ENCODE results near the gene AHNAK2.

Gene AHNAK2

DNA sequence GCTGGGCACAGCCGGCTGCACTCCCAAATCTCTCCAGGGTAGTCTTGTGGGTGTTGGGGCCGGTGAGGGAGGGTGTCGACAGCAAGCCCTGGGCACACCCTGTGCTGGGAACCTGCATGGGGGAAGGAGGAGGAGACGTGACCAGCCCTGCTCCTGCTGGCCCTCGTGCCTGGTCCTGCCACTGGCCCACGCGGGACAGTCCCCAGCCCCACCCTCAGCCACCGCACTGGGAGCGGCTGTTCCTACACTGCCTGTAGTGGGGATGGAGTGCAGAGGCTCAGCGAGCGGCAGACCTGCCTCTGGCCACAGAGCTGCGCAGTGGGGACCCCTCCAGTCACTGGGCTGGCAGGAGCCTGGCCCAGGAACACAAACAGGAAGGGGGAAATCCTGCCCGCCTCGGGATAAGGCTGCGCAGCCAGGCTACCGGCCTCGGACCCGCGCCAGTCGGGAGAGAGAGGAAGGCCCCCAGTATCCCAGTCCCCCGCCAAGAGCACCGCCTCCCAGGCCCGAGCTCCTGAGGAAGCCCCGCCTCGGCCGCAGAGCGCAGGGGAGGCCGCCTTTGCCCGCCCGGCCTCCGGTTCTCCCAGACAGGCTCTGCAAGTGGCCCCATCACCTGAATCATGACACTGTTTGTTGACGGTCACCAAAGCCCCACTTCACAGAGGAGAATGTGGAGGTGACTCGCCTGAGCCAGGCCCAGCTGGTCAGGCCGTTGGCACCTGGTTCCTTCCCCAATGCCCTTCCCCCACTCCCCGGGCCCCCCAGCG, 10.6 kb downstream of the AHNAK2 start:
- TF ChIP-seq GATA3 (IDR thresholded peaks at IDR 0.05; ENCODE audit: low read depth, low read length) (no peak), GATA2 (IDR thresholded peaks at IDR 0.05; ENCODE audit: low read depth, low read length) (no peak)

- TF ChIP-seq GATA2 (IDR thresholded peaks at IDR 0.05; ENCODE audit: low read depth, low read length): no peak
- TF ChIP-seq GATA3 (IDR thresholded peaks at IDR 0.05; ENCODE audit: low read depth, low read length): no peak
Observed at GRCh38 chr14:104966981-104967385, 11.2 kb downstream of the AHNAK2 start.

- no peak for TF ChIP-seq GATA3 (IDR thresholded peaks at IDR 0.05; ENCODE audit: low read depth, low read length)
- TF ChIP-seq GATA2 (IDR thresholded peaks at IDR 0.05; ENCODE audit: low read depth, low read length): no peak
Observed at GRCh38 chr14:104966261-104966865, 11.8 kb downstream of the AHNAK2 start.

- TF ChIP-seq GATA2 (IDR thresholded peaks at IDR 0.05; ENCODE audit: low read depth, low read length) (no peak), GATA3 (IDR thresholded peaks at IDR 0.05; ENCODE audit: low read depth, low read length) (no peak)
Observed at GRCh38 chr14:104965561-104966231, 12.5 kb downstream of the AHNAK2 start.

DNA sequence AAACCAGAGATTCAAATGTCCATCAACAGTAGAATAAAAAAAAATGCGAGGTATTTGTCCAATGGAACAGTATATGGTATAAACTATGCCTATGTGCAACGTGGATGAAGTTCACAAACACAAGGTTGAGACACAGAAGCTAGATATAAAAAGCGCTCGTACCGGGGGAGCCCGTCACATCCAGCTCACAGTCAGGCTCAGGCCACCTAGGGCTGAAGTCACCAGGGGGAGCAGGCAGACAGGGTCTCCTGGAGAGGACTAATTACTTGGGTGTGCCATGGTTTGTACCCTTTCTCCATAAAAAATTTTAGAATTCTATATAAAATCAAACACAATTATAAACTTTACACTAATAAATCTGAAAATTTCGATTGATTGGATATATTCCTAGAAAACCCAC, 13.6 kb downstream of the AHNAK2 start:
- no peak for TF ChIP-seq GATA3 (IDR thresholded peaks at IDR 0.05; ENCODE audit: low read depth, low read length)
- no peak for TF ChIP-seq GATA2 (IDR thresholded peaks at IDR 0.05; ENCODE audit: low read depth, low read length)

DNA sequence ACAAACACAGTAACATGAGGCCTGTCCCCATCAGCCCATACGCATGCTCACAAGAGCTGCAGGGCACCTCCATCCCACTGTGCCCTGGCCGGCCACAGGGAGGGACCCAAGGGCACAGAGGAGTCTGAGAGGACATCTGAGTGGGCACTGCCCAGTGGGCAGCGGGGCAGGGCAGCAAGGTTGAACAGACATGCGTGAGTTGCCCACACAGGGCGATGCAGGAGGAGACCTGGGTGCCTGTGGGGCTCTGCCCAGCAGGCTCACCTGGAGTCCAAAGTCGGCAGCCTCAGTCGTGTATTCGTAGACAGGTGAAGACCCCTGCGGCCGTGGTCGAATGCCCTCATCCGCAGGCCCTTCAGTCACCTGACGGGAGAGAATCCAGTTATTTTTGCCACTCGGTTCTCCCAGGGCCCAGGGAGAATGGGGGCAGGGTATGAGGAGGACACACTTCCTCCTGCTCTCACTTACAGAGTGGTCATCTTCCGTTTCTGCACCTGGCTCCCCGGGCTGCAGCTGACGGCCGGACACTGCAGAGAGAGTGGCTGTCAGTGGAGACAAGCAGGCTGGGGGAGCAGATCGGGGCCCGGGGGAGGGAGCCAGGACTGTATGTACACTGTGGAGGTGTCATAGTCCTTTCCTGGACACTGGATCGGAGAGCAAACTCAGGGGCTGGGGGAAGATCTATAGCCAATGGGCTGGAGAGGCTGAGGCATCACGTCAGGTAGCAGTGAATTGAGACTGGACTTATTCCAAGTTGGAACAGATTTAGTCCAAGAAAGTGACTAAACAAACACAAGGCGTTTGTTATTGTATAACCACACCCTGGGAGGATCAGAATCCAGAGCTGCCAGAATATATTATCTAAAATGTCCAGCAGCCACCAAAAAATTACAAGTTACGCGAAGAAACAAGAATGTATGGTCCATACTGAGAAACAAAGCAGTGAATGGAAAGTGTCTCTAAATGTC, 20.7 kb downstream of the AHNAK2 start:
- TF ChIP-seq GATA3 (IDR thresholded peaks at IDR 0.05; ENCODE audit: low read depth, low read length) (no peak), GATA2 (IDR thresholded peaks at IDR 0.05; ENCODE audit: low read depth, low read length) (no peak)

- TF ChIP-seq GATA3 (IDR thresholded peaks at IDR 0.05; ENCODE audit: low read depth, low read length) (no peak), GATA2 (IDR thresholded peaks at IDR 0.05; ENCODE audit: low read depth, low read length) (no peak)
Observed at GRCh38 chr14:104956290-104956890, 21.8 kb downstream of the AHNAK2 start.

- TF ChIP-seq GATA3 (IDR thresholded peaks at IDR 0.05; ENCODE audit: low read depth, low read length) (no peak), GATA2 (IDR thresholded peaks at IDR 0.05; ENCODE audit: low read depth, low read length) (no peak)
Observed at GRCh38 chr14:104955396-104955770, 22.8 kb downstream of the AHNAK2 start.

DNA sequence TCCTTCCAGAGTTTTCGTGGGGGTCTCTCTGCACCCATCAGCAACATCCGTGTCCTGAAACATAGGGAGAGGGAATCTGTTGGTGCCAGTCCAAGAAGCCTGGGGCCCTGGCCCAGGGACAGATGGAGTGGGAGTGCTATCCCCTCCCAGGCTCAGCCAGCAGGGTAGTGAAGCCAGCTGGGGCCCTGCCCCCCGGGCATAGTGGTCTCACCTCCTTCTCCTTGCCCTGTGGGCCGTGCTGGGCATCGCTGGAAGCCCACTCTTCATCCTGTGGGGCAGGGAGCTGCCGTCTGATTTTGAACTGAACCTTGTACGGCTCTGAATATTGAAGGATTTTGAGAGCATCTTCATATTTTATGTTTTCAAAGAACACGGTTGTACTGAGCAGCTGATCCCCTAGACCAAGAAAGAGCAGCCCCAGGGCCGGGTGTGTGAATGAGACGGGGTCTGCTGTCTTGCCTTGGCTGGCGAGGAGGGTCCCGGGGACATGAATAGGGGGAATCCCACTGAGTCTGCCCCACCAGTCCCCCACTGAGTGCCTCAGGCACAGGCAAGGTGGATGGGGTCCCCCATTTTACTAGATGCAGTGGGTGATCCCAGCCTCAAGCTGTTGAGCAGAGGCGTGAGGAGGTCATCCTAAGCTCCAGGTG, 23.3 kb downstream of the AHNAK2 start:
- TF ChIP-seq GATA3 (IDR thresholded peaks at IDR 0.05; ENCODE audit: low read depth, low read length): no peak
- no peak for TF ChIP-seq GATA2 (IDR thresholded peaks at IDR 0.05; ENCODE audit: low read depth, low read length)

DNA sequence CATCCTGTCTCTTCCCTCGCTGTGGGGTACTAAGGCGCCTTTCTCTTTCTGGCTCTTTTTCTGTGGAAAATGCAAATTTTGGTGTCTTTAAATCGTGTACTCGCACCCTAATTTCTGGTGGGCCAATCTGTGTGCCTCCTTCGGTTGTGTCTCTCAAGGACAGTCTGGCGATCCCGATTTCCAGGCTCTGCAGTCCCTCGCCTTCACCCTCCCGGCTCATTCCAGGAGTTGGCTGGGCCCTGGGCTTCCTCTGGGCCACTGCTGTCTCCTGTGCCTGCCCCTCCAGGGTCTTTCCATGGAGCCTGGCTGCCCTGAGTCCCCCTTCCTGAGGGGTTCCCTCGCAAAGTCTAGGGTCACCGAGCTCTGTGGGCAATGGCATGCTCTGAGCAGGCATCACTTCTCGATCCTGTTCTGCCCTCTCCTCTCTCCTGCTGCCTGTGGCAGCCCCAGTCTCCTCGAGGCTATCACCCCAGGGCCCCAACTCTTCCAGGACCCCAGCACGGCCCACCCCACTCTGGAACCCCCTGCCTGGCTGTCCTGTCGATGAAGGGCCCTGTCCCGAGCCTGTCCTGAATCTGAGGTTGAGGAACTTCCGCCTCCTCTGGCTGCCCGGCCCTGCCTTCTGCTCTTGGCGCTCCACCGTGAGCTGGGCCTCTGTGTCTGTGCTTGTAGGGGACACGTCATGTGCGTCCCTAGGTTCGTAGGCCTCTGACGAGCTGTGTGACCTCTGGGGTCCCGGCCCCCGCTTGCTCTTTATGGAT, 24.1 kb downstream of the AHNAK2 start:
- TF ChIP-seq GATA3 (IDR thresholded peaks at IDR 0.05; ENCODE audit: low read depth, low read length): no peak
- TF ChIP-seq GATA2 (IDR thresholded peaks at IDR 0.05; ENCODE audit: low read depth, low read length): no peak

- TF ChIP-seq GATA2 (IDR thresholded peaks at IDR 0.05; ENCODE audit: low read depth, low read length) (no peak), GATA3 (IDR thresholded peaks at IDR 0.05; ENCODE audit: low read depth, low read length) (no peak)
Observed at GRCh38 chr14:104953097-104953496, 25.1 kb downstream of the AHNAK2 start.

DNA sequence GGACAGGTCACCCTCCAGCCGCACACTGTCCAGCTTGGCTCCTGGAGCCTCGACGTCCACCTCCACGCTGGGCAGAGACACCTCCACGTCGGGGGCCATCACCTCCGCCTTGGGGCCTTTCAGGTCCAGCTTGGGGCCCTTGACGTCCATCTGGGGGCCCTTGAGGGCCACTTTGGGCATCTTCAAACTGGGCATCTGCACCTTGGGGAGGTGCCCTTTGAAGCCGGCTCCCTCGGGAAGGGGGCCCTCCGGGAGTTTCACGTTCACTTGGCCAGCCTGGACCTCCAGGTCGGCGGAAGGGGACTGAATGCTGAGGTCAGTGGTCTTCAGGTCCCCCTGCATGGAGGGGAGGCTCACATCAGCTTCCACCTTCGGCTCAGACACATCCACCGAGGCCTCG, 28.2 kb downstream of the AHNAK2 start:
- TF ChIP-seq GATA3 (IDR thresholded peaks at IDR 0.05; ENCODE audit: low read depth, low read length) (no peak), GATA2 (IDR thresholded peaks at IDR 0.05; ENCODE audit: low read depth, low read length) (no peak)
